HEK293 (cell line): ENCODE measurements around the gene LCN1.

Experiments used
- GFI1B ChIP-seq: fragments of 450-650 bp; formaldehyde crosslinking; IDR thresholded peaks from 2 replicates; pipeline ENCODE4 v1.5.1; 2016; ENCODE audit warnings: missing biosample characterization, missing genetic modification characterization
- HOXA7 ChIP-seq: sonication (generic); formaldehyde crosslinking; IDR thresholded peaks from 2 replicates; pipeline ENCODE4 v1.8.1; 2022; ENCODE audit warnings: missing genetic modification reagents, borderline replicate concordance
- KLF8 ChIP-seq: fragments of 450-650 bp; formaldehyde crosslinking; IDR thresholded peaks from 2 replicates; pipeline ENCODE4 v1.5.1; 2016; ENCODE audit warnings: missing biosample characterization, missing genetic modification characterization
- OSR2 ChIP-seq: fragments of 450-650 bp; formaldehyde crosslinking; IDR thresholded peaks from 2 replicates; pipeline ENCODE4 v1.5.1; 2016; ENCODE audit warnings: missing biosample characterization, missing genetic modification characterization
- SCRT2 ChIP-seq: fragments of 450-650 bp; formaldehyde crosslinking; IDR thresholded peaks from 2 replicates; pipeline ENCODE4 v1.5.1; 2016; ENCODE audit warnings: missing biosample characterization, missing genetic modification characterization
- SP2 ChIP-seq: fragments of 450-650 bp; formaldehyde crosslinking; IDR thresholded peaks from 2 replicates; pipeline ENCODE4 v1.5.1; 2016; ENCODE audit warnings: missing biosample characterization, missing genetic modification characterization
- YY1 ChIP-seq: fragments of 450-650 bp; formaldehyde crosslinking; IDR thresholded peaks from 2 replicates; pipeline ENCODE4 v1.5.1; 2018; ENCODE audit warnings: missing biosample characterization, missing genetic modification characterization
- ZEB2 ChIP-seq: fragments of 450-650 bp; formaldehyde crosslinking; IDR thresholded peaks from 2 replicates; pipeline ENCODE4 v1.5.1; 2016; ENCODE audit warnings: missing biosample characterization, missing genetic modification characterization
- ZIC2 ChIP-seq: fragments of 450-650 bp; formaldehyde crosslinking; IDR thresholded peaks from 2 replicates; pipeline ENCODE4 v1.5.1; 2016; ENCODE audit warnings: missing biosample characterization, missing genetic modification characterization
- ZNF174 ChIP-seq: fragments of 450-650 bp; formaldehyde crosslinking; IDR thresholded peaks from 2 replicates; pipeline ENCODE4 v1.5.0; 2017; ENCODE audit warnings: missing biosample characterization, mild to moderate bottlenecking, missing genetic modification characterization
- ZNF19 ChIP-seq: fragments of 450-650 bp; formaldehyde crosslinking; IDR thresholded peaks from 2 replicates; pipeline ENCODE4; 2016; ENCODE audit warnings: missing biosample characterization, missing genetic modification characterization, low read depth
- ZNF223 ChIP-seq: fragments of 450-650 bp; formaldehyde crosslinking; IDR thresholded peaks from 2 replicates; pipeline ENCODE4 v1.5.1; 2016; ENCODE audit warnings: missing biosample characterization, missing genetic modification characterization
- ZNF248 ChIP-seq: fragments of 450-650 bp; formaldehyde crosslinking; IDR thresholded peaks from 2 replicates; pipeline ENCODE4 v1.5.1; 2017; ENCODE audit warnings: missing biosample characterization, missing genetic modification characterization
- ZNF292 ChIP-seq: fragments of 450-650 bp; formaldehyde crosslinking; IDR thresholded peaks from 2 replicates; pipeline ENCODE4 v1.5.1; 2016; ENCODE audit warnings: low read depth, missing biosample characterization, missing genetic modification characterization, borderline replicate concordance
- ZNF302 ChIP-seq: fragments of 450-650 bp; formaldehyde crosslinking; IDR thresholded peaks from 2 replicates; pipeline ENCODE4 v1.5.1; 2016; ENCODE audit warnings: missing biosample characterization, missing genetic modification characterization, low read depth
- ZNF311 ChIP-seq: fragments of 450-650 bp; formaldehyde crosslinking; IDR thresholded peaks from 2 replicates; pipeline ENCODE4 v1.5.1; 2017; ENCODE audit warnings: missing biosample characterization, missing genetic modification characterization, borderline replicate concordance
- ZNF335 ChIP-seq: fragments of 450-650 bp; formaldehyde crosslinking; conservative IDR thresholded peaks from 2 replicates; pipeline ENCODE4 v1.5.1; 2016; ENCODE audit warnings: missing biosample characterization, missing genetic modification characterization
- ZNF501 ChIP-seq: fragments of 450-650 bp; formaldehyde crosslinking; IDR thresholded peaks from 2 replicates; pipeline ENCODE4 v1.5.1; 2016; ENCODE audit warnings: missing biosample characterization, missing genetic modification characterization
- ZNF544 ChIP-seq: fragments of 450-650 bp; formaldehyde crosslinking; IDR thresholded peaks from 2 replicates; pipeline ENCODE4 v1.5.0; 2017; ENCODE audit warnings: missing biosample characterization, missing genetic modification characterization
- ZNF549 ChIP-seq: fragments of 450-650 bp; IDR thresholded peaks from 2 replicates; pipeline ENCODE4 v1.5.1; 2018; ENCODE audit warnings: missing biosample characterization, missing genetic modification characterization, mild to moderate bottlenecking, inconsistent platforms, moderate library complexity
- ZNF571 ChIP-seq: fragments of 450-650 bp; formaldehyde crosslinking; IDR thresholded peaks from 2 replicates; pipeline ENCODE4 v1.5.0; 2017; ENCODE audit warnings: missing biosample characterization, missing genetic modification characterization
- ZNF629 ChIP-seq: fragments of 450-650 bp; formaldehyde crosslinking; IDR thresholded peaks from 2 replicates; pipeline ENCODE4 v1.5.1; 2017; ENCODE audit warnings: missing biosample characterization, missing genetic modification characterization
- ZNF677 ChIP-seq: fragments of 450-650 bp; IDR thresholded peaks from 2 replicates; pipeline ENCODE4 v1.5.0; 2018; ENCODE audit warnings: missing biosample characterization, mild to moderate bottlenecking, missing genetic modification characterization, moderate library complexity
- ZSCAN16 ChIP-seq: fragments of 450-650 bp; formaldehyde crosslinking; IDR thresholded peaks from 2 replicates; pipeline ENCODE4 v1.5.1; 2016; ENCODE audit warnings: missing biosample characterization, missing genetic modification characterization
- ZSCAN30 ChIP-seq: fragments of 450-650 bp; IDR thresholded peaks from 2 replicates; pipeline ENCODE4 v1.5.1; 2018; ENCODE audit warnings: missing biosample characterization, mild to moderate bottlenecking, missing genetic modification characterization, moderate library complexity
- TF ChIP-seq, protein P1 (sequence below): fragments of 450-650 bp; formaldehyde crosslinking; IDR thresholded peaks from 2 replicates; pipeline ENCODE4 v1.5.1; 2016; ENCODE audit warnings: missing biosample characterization, missing genetic modification characterization
- TF ChIP-seq, protein P2 (sequence below): fragments of 450-650 bp; formaldehyde crosslinking; IDR thresholded peaks from 2 replicates; pipeline ENCODE4 v1.5.1; 2016; ENCODE audit warnings: missing biosample characterization, missing genetic modification characterization
- TF ChIP-seq, protein P3 (sequence below): fragments of 450-650 bp; formaldehyde crosslinking; IDR thresholded peaks from 2 replicates; pipeline ENCODE4 v1.5.1; 2017; ENCODE audit warnings: missing biosample characterization, mild to moderate bottlenecking, missing genetic modification characterization, moderate library complexity
- TF ChIP-seq, protein P4 (sequence below): fragments of 450-650 bp; formaldehyde crosslinking; optimal IDR thresholded peaks from 2 replicates; pipeline ENCODE3; 2016; ENCODE audit warnings: missing biosample characterization, mild to moderate bottlenecking, missing genetic modification characterization
- TF ChIP-seq, protein P5 (sequence below): fragments of 450-650 bp; formaldehyde crosslinking; IDR thresholded peaks from 2 replicates; pipeline ENCODE4 v1.5.1; 2017; ENCODE audit warnings: missing biosample characterization, missing genetic modification characterization
- TF ChIP-seq, protein P6 (sequence below): fragments of 450-650 bp; formaldehyde crosslinking; IDR thresholded peaks from 2 replicates; pipeline ENCODE4 v1.5.1; 2016; ENCODE audit warnings: missing biosample characterization, missing genetic modification characterization

LCN1 gene

DNA sequence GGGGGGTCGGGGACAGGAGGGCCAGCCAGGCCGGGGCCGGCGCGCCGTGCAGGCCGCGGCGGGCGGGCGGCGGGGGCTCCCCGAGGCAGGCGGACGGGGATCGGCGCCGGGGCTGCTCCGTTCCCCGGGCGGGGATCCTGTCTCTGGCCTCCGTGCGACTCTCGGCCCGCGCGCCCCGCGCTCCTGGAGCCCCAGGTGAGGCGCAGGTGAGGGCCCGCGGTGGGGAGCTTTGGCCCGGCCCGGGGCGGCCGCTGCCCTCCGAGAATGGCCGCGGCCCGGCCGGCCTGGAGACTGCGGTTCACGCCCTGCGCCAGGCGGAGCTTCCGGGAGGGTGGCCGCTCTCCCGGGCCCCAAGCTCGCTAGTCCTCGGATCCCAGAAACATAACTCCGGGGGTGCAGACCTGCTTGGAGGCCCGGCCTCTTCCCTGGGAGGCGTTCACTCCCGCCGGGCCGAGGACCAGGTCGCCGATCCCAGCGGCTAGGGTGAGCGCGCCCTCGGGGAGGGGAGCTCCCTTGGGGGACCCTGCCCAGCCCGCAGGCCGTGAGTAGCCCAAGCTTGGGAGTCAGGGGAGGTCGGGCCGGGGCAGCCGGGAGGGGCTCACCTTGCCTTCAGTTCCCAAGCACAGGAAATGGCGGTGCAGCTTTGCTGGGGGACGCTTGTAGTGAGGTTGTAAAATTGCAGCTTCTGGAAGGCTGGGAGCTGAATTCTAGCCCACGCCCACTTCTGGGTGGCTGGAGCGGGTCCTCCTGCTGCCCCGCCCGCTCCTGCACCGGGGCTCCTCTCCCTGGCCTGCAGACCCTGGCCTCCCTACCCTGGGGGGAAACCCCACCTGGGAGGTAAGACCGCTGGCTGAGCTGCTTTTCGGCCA is 40.9 kb upstream of the LCN1 start (continued):
- TF ChIP-seq, protein P1, sequence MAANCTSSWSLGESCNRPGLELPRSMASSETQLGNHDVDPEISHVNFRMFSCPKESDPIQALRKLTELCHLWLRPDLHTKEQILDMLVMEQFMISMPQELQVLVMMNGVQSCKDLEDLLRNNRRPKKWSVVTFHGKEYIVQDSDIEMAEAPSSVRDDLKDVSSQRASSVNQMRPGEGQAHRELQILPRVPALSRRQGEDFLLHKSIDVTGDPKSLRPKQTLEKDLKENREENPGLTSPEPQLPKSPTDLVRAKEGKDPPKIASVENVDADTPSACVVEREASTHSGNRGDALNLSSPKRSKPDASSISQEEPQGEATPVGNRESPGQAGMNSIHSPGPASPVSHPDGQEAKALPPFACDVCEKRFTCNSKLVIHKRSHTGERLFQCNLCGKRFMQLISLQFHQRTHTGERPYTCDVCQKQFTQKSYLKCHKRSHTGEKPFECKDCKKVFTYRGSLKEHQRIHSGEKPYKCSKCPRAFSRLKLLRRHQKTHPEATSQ, result no peak
- TF ChIP-seq ZNF501 (tag by site-specific recombination), result 0 out of 2 replicates have a peak, but pooled peaks have one; percentile 53
- no peak for TF ChIP-seq GFI1B (tag by site-specific recombination)
- TF ChIP-seq ZNF544 (tag by site-specific recombination), result no peak
- TF ChIP-seq ZNF549 (tag by site-specific recombination), result no peak
- peak; percentile 58; the same call in 1 of the 2 replicates for TF ChIP-seq OSR2 (tag by site-specific recombination)
- no peak for TF ChIP-seq ZNF629 (tag by site-specific recombination)
- no peak for TF ChIP-seq ZNF248
- no peak for TF ChIP-seq ZNF292
- TF ChIP-seq, protein P2, sequence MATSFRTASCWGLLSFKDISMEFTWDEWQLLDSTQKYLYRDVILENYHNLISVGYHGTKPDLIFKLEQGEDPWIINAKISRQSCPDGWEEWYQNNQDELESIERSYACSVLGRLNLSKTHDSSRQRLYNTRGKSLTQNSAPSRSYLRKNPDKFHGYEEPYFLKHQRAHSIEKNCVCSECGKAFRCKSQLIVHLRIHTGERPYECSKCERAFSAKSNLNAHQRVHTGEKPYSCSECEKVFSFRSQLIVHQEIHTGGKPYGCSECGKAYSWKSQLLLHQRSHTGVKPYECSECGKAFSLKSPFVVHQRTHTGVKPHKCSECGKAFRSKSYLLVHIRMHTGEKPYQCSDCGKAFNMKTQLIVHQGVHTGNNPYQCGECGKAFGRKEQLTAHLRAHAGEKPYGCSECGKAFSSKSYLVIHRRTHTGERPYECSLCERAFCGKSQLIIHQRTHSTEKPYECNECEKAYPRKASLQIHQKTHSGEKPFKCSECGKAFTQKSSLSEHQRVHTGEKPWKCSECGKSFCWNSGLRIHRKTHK (tag by site-specific recombination), result no peak
- peak; percentile 62 for TF ChIP-seq SP2 (tag by site-specific recombination)
- no peak; the same call in 1 of the 2 replicates for TF ChIP-seq ZSCAN30
- peak; percentile 39; the same call in 1 of the 2 replicates for TF ChIP-seq ZEB2 (tag by site-specific recombination)
- no peak for TF ChIP-seq ZNF571 (tag by site-specific recombination)
- no peak for TF ChIP-seq ZNF19 (tag by site-specific recombination)
- TF ChIP-seq ZNF174 (tag by site-specific recombination), result no peak
- TF ChIP-seq KLF8 (tag by site-specific recombination), result 0 out of 2 replicates have a peak, but pooled peaks have one; percentile 53
- no peak for TF ChIP-seq ZSCAN16 (tag by site-specific recombination)
- no peak for TF ChIP-seq ZNF677
- TF ChIP-seq ZNF223 (tag by site-specific recombination), result no peak
- no peak for TF ChIP-seq ZNF302 (tag by site-specific recombination)
- TF ChIP-seq, protein P3, sequence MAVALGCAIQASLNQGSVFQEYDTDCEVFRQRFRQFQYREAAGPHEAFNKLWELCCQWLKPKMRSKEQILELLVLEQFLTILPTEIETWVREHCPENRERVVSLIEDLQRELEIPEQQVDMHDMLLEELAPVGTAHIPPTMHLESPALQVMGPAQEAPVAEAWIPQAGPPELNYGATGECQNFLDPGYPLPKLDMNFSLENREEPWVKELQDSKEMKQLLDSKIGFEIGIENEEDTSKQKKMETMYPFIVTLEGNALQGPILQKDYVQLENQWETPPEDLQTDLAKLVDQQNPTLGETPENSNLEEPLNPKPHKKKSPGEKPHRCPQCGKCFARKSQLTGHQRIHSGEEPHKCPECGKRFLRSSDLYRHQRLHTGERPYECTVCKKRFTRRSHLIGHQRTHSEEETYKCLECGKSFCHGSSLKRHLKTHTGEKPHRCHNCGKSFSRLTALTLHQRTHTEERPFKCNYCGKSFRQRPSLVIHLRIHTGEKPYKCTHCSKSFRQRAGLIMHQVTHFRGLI (tag by site-specific recombination), result no peak
- TF ChIP-seq SCRT2 (tag by site-specific recombination), result no peak
- TF ChIP-seq, protein P4, sequence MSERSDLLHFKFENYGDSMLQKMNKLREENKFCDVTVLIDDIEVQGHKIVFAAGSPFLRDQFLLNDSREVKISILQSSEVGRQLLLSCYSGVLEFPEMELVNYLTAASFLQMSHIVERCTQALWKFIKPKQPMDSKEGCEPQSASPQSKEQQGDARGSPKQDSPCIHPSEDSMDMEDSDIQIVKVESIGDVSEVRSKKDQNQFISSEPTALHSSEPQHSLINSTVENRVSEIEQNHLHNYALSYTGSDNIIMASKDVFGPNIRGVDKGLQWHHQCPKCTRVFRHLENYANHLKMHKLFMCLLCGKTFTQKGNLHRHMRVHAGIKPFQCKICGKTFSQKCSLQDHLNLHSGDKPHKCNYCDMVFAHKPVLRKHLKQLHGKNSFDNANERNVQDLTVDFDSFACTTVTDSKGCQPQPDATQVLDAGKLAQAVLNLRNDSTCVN (tag by site-specific recombination), result peak; percentile 68
- peak; percentile 87 for TF ChIP-seq ZNF335 (tag by site-specific recombination)
- no peak; the same call in 1 of the 2 replicates for TF ChIP-seq YY1
- no peak for TF ChIP-seq ZIC2 (tag by site-specific recombination)
- TF ChIP-seq, protein P5, sequence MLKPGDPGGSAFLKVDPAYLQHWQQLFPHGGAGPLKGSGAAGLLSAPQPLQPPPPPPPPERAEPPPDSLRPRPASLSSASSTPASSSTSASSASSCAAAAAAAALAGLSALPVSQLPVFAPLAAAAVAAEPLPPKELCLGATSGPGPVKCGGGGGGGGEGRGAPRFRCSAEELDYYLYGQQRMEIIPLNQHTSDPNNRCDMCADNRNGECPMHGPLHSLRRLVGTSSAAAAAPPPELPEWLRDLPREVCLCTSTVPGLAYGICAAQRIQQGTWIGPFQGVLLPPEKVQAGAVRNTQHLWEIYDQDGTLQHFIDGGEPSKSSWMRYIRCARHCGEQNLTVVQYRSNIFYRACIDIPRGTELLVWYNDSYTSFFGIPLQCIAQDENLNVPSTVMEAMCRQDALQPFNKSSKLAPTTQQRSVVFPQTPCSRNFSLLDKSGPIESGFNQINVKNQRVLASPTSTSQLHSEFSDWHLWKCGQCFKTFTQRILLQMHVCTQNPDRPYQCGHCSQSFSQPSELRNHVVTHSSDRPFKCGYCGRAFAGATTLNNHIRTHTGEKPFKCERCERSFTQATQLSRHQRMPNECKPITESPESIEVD (tag by site-specific recombination), result no peak
- TF ChIP-seq, protein P6, sequence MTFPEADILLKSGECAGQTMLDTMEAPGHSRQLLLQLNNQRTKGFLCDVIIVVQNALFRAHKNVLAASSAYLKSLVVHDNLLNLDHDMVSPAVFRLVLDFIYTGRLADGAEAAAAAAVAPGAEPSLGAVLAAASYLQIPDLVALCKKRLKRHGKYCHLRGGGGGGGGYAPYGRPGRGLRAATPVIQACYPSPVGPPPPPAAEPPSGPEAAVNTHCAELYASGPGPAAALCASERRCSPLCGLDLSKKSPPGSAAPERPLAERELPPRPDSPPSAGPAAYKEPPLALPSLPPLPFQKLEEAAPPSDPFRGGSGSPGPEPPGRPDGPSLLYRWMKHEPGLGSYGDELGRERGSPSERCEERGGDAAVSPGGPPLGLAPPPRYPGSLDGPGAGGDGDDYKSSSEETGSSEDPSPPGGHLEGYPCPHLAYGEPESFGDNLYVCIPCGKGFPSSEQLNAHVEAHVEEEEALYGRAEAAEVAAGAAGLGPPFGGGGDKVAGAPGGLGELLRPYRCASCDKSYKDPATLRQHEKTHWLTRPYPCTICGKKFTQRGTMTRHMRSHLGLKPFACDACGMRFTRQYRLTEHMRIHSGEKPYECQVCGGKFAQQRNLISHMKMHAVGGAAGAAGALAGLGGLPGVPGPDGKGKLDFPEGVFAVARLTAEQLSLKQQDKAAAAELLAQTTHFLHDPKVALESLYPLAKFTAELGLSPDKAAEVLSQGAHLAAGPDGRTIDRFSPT, result no peak
- TF ChIP-seq HOXA7 (CRISPR knock-in tag), result no peak
- TF ChIP-seq ZNF311 (tag by site-specific recombination), result no peak
